IMR-90 (cell line): ENCODE data around the gene CUX1. TPM values are rescaled to one million over a fixed set of nuclear protein-coding genes. Genes with fewer than 3 reads are reported as not detected.

ENCODE experiments used
- ATAC-seq: fragments of 200-7000 bp; cut with Tn5 transposase; 2 replicates; pipeline ENCODE4 v1.9.1; 2020; ENCODE audit warnings: low read depth, mild to moderate bottlenecking, moderate library complexity
- BruUV-seq: library from RNA; stranded (reverse); fragments of 400-500 nt; replicated peaks from 2 replicates; lab custom pipeline; 2021; lab: Mats Ljungman, UMichigan
- CTCF ChIA-PET: fragments of 300-600 bp; formaldehyde crosslinking; extraction: SDS; loops from one replicate; lab custom pipeline; 2021; ENCODE audit warnings: antibody characterized with exemption; lab: Yijun Ruan, JAX
- POLR2A ChIA-PET: fragments of 300-600 bp; sonication (Branson Sonifier 250); formaldehyde crosslinking; loops from one replicate; lab custom pipeline; 2022; ENCODE audit warnings: antibody characterized with exemption; ENCODE audit not compliant: unreplicated experiment; lab: Charles Lee
- DNase-seq: peaks from one replicate; pipeline ENCODE4 v3.0.0; 2013
- H2AFZ ChIP-seq: replicated peaks from 2 replicates; pipeline ENCODE3; 2013; ENCODE audit warnings: low read length, mild to moderate bottlenecking; ENCODE audit not compliant: poor library complexity
- H2AK5ac ChIP-seq: 2 replicates; pipeline ENCODE4 v1.6.1; 2013; ENCODE audit warnings: low read depth, low read length, inconsistent platforms
- H2AK9ac ChIP-seq: replicated peaks from 2 replicates; pipeline ENCODE3; 2013; ENCODE audit warnings: mild to moderate bottlenecking, low read depth, low read length, moderate library complexity; ENCODE audit not compliant: poor library complexity
- H2BK120ac ChIP-seq: 2 replicates; pipeline ENCODE4 v1.6.1; 2013; ENCODE audit warnings: low read depth, low read length, inconsistent platforms
- H2BK15ac ChIP-seq: 3 replicates; pipeline ENCODE4 v1.6.1; 2013; ENCODE audit warnings: low read depth, low read length, inconsistent platforms
- H2BK20ac ChIP-seq: 2 replicates; pipeline ENCODE4 v1.6.1; 2013; ENCODE audit warnings: low read depth, mild to moderate bottlenecking, inconsistent platforms, low read length, moderate library complexity
- H2BK5ac ChIP-seq: 2 replicates; pipeline ENCODE4 v1.6.1; 2013; ENCODE audit warnings: mild to moderate bottlenecking, low read depth, low read length, inconsistent platforms; ENCODE audit not compliant: poor library complexity, severe bottlenecking
- H3K14ac ChIP-seq: replicated peaks from 2 replicates; pipeline ENCODE4 v1.6.1; 2013; ENCODE audit warnings: low read depth, low read length, inconsistent platforms
- H3K18ac ChIP-seq: 2 replicates; pipeline ENCODE4 v1.6.1; 2013; ENCODE audit warnings: low read depth, low read length, control low read depth
- H3K23ac ChIP-seq: 2 replicates; pipeline ENCODE4 v1.6.1; 2013; ENCODE audit warnings: low read depth, low read length, inconsistent platforms
- H3K27ac ChIP-seq: 2 replicates; pipeline ENCODE4 v1.5.1; 2013; ENCODE audit warnings: mild to moderate bottlenecking, control low read depth, low read length; ENCODE audit not compliant: insufficient read depth
- H3K27me3 ChIP-seq: 2 replicates; pipeline ENCODE4 v1.6.1; 2013; ENCODE audit warnings: low read length; ENCODE audit not compliant: control insufficient read depth, insufficient read depth
- H3K36me3 ChIP-seq: 2 replicates; pipeline ENCODE4 v1.6.1; 2013; ENCODE audit warnings: low read length, mixed read lengths; ENCODE audit not compliant: control insufficient read depth, insufficient read depth
- H3K4ac ChIP-seq: 2 replicates; pipeline ENCODE4 v1.6.1; 2013; ENCODE audit warnings: low read depth, low read length, inconsistent platforms
- H3K4me1 ChIP-seq: 2 replicates; pipeline ENCODE4 v1.6.1; 2013; ENCODE audit warnings: low read length, mixed read lengths; ENCODE audit not compliant: control insufficient read depth, insufficient read depth
- H3K4me2 ChIP-seq: 2 replicates; pipeline ENCODE4 v1.6.1; 2013; ENCODE audit warnings: low read depth, mild to moderate bottlenecking, control low read depth, low read length, moderate library complexity
- H3K4me3 ChIP-seq: 2 replicates; pipeline ENCODE4 v1.5.1; 2013; ENCODE audit warnings: low read depth, mild to moderate bottlenecking, control low read depth, low read length, moderate library complexity; ENCODE audit not compliant: insufficient read depth
- H3K56ac ChIP-seq: 2 replicates; pipeline ENCODE4 v1.6.1; 2013; ENCODE audit warnings: low read length, inconsistent platforms; ENCODE audit not compliant: insufficient read depth; ENCODE audit errors: extremely low read depth
- H3K79me1 ChIP-seq, 2 experiments: 2 replicates each; pipeline ENCODE4 v1.6.1; 2013; ENCODE audit warnings: low read length in 2 of 2, inconsistent platforms in 1 of 2, low read depth in 1 of 2
- H3K9ac ChIP-seq: 2 replicates; pipeline ENCODE4 v1.6.1; 2013; ENCODE audit warnings: low read depth, low read length, control low read depth
- H3K9me1 ChIP-seq: 2 replicates; pipeline ENCODE4 v1.6.1; 2013; ENCODE audit warnings: low read length, inconsistent platforms; ENCODE audit not compliant: insufficient read depth
- H3K9me3 ChIP-seq: 2 replicates; pipeline ENCODE4 v1.6.1; 2013; ENCODE audit warnings: low read length; ENCODE audit not compliant: control insufficient read depth, insufficient read depth
- H4K20me1 ChIP-seq: 2 replicates; pipeline ENCODE4 v1.6.1; 2013; ENCODE audit warnings: low read length, inconsistent platforms; ENCODE audit not compliant: insufficient read depth
- H4K5ac ChIP-seq: 2 replicates; pipeline ENCODE4 v1.6.1; 2013; ENCODE audit warnings: mild to moderate bottlenecking, low read depth, low read length, control low read depth
- H4K8ac ChIP-seq, 2 experiments: 2 replicates each; pipeline ENCODE4 v1.6.1; 2013; ENCODE audit warnings: low read depth in 2 of 2, low read length in 2 of 2, control low read depth in 1 of 2, inconsistent platforms in 1 of 2
- H4K91ac ChIP-seq: 2 replicates; pipeline ENCODE4 v1.6.1; 2013; ENCODE audit warnings: low read depth, low read length, inconsistent platforms; ENCODE audit not compliant: insufficient read depth
- BHLHE40 ChIP-seq: fragments of 150-350 bp; IDR thresholded peaks from 2 replicates; pipeline ENCODE4 v1.6.1; 2016; ENCODE audit warnings: mild to moderate bottlenecking, low read depth, low read length
- CEBPB ChIP-seq: IDR thresholded peaks from 2 replicates; pipeline ENCODE4 v1.6.1; 2012; ENCODE audit warnings: low read depth, low read length, improper control_type of control experiment
- CHD1 ChIP-seq: IDR thresholded peaks from 2 replicates; pipeline ENCODE4 v1.6.1; 2012; ENCODE audit warnings: low read depth, low read length, improper control_type of control experiment
- FOS ChIP-seq: fragments of 150-350 bp; IDR thresholded peaks from 2 replicates; pipeline ENCODE4 v1.6.1; 2016; ENCODE audit warnings: low read depth, low read length
- MAFK ChIP-seq: IDR thresholded peaks from 2 replicates; pipeline ENCODE4 v1.6.1; 2012; ENCODE audit warnings: low read depth, low read length, improper control_type of control experiment
- MAZ ChIP-seq: IDR thresholded peaks from 2 replicates; pipeline ENCODE4 v1.6.1; 2012; ENCODE audit warnings: low read depth, mild to moderate bottlenecking, low read length, improper control_type of control experiment, moderate library complexity, borderline replicate concordance
- MXI1 ChIP-seq: IDR thresholded peaks from 2 replicates; pipeline ENCODE4 v1.6.1; 2012; ENCODE audit warnings: low read depth, mild to moderate bottlenecking, low read length, moderate library complexity, borderline replicate concordance
- NFE2L2 ChIP-seq: fragments of 150-350 bp; IDR thresholded peaks from 2 replicates; pipeline ENCODE4 v1.6.1; 2016; ENCODE audit warnings: low read depth, mild to moderate bottlenecking, low read length
- POLR2A ChIP-seq: IDR thresholded peaks from 2 replicates; pipeline ENCODE4 v1.6.1; 2012; ENCODE audit warnings: mild to moderate bottlenecking, low read depth, low read length
- RAD21 ChIP-seq: IDR thresholded peaks from 2 replicates; pipeline ENCODE4 v1.6.1; 2012; ENCODE audit warnings: low read length, improper control_type of control experiment
- RCOR1 ChIP-seq: IDR thresholded peaks from 2 replicates; pipeline ENCODE4 v1.6.1; 2012; ENCODE audit warnings: mild to moderate bottlenecking, low read length, improper control_type of control experiment; ENCODE audit not compliant: insufficient replicate concordance
- RFX5 ChIP-seq: IDR thresholded peaks from 2 replicates; pipeline ENCODE4 v1.8.0; 2012; ENCODE audit warnings: low read depth, mild to moderate bottlenecking, low read length, moderate library complexity
- SMC3 ChIP-seq: fragments of 150-350 bp; IDR thresholded peaks from 2 replicates; pipeline ENCODE4 v1.6.1; 2016; ENCODE audit warnings: low read depth, mild to moderate bottlenecking, antibody characterized with exemption, low read length, moderate library complexity
- WGBS, 2 experiments: methylation state at CpG; one replicate each; pipeline versions ENCODE4 v1.1.5 to v1.1.7; 2013; ENCODE audit warnings: missing lambda C conversion rate in 2 of 2; ENCODE audit not compliant: insufficient read length in 1 of 2; ENCODE audit errors: extremely low coverage in 2 of 2; 5-methylcytosine and 5-hydroxymethylcytosine counted together
- dilution Hi-C: fragments of 300-500 bp; cut with HindIII; formaldehyde crosslinking; loops from one replicate; pipeline ENCODE4 v1.14.3; 2018; ENCODE audit warnings: low sequenced_read_pairs; ENCODE audit not compliant: unreplicated experiment
- in situ Hi-C: fragments of 300-500 bp; cut with MboI; formaldehyde crosslinking; loops from 3 replicates; pipeline ENCODE4 v1.14.3; 2019; ENCODE audit warnings: low sequenced_read_pairs, inconsistent platforms, mixed read lengths
- intact Hi-C: fragments of 100-400 bp; cut with micrococcal nuclease; formaldehyde crosslinking; loops from 2 replicates; pipeline ENCODE4 v1.10.0; 2022
- polyA plus RNA-seq, 3 experiments: library from polyadenylated mRNA; depleted of rRNA; stranded (reverse); fragments of >200 nt; gene quantifications; 2 replicates each; pipeline ENCODE4 v1.2.3, GENCODE V29; 2012; ENCODE audit warnings: low replicate concordance in 1 of 3
- total RNA-seq: library from RNA; depleted of rRNA; stranded (reverse); fragments of >200 nt; gene quantifications from 2 replicates; pipeline ENCODE4 v1.2.3, GENCODE V29; 2012
- TF ChIP-seq, protein P1 (sequence below): fragments of 150-350 bp; IDR thresholded peaks from 2 replicates; pipeline ENCODE4 v1.6.1; 2016; ENCODE audit warnings: low read depth, mild to moderate bottlenecking, low read length, moderate library complexity, borderline replicate concordance
- TF ChIP-seq, protein P2 (sequence below): conservative IDR thresholded peaks from 2 replicates; pipeline ENCODE4 v1.5.1; 2012; ENCODE audit warnings: mild to moderate bottlenecking, low read depth, low read length, improper control_type of control experiment
- TF ChIP-seq, protein P3 (sequence below): fragments of 150-350 bp; IDR thresholded peaks from 2 replicates; pipeline ENCODE4 v1.6.1; 2017; ENCODE audit warnings: mild to moderate bottlenecking, antibody characterized with exemption, low read length, low read depth

CUX1 gene
- total and polyA plus RNA-seq, 2 of the 4 experiments (the other 2 are of a cell fraction): 19.7 to 46.4 TPM

DNA sequence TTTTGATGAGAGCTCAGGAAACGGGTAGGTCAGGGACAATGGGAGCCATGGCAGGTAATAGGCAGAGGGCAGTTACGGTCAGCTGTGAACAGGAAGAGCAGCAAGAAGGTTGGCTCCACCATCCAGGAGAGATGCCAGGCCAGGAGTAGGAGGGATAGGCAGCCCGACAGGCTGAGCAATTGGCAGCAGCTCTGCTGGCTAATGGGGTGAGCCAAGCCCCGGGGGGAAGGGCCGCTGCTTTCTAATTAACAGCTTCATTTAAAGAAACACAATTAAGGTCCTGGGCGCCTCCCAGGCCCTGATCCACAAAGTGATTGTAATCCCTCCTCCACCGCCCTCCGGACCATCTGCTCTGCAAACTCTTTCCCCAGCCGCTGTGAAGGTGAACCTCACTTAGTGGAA lies 493.0 kb downstream of the CUX1 start:
- Histone ChIP-seq H3K27me3 (no peaks in the 10 kb centered on the region), H2BK20ac (no peak overlapping the region), H3K9ac (no peak overlapping the region), H3K36me3 (peaks cover 3% of the 10 kb centered on the region; the same call in 1 of the 2 replicates), H3K4me1 (peaks cover 11% of the 10 kb centered on the region), H4K5ac (no peak overlapping the region), H3K23ac (no peak overlapping the region), H4K20me1 (no peaks in the 10 kb centered on the region), H3K14ac (no peak overlapping the region), H3K18ac (no peak overlapping the region), H3K56ac (no peak overlapping the region), H2BK15ac (no peak overlapping the region), H2AFZ (no peak overlapping the region), H3K9me1 (peaks cover 20% of the 10 kb centered on the region), H3K4ac (no peak overlapping the region), H3K79me1 (0 out of 4 replicates have a peak, but pooled peaks cover 0 to 8% of the 10 kb centered on the region in 2 experiments), H3K4me2 (no peak overlapping the region), H3K9me3 (no peaks in the 10 kb centered on the region), H2AK5ac (no peak overlapping the region), H2BK5ac (no peak overlapping the region), H3K4me3 (no peak overlapping the region), H3K27ac (no peak overlapping the region), H2BK120ac (no peak overlapping the region), H2AK9ac (no peak overlapping the region), H4K91ac (no peak overlapping the region), H4K8ac (no peak overlapping the region)
- 94% methylated on average over 6 of the region's 9 CpGs; no CpG with 5 or more reads in 1 of the 2 experiments for WGBS, 2 experiments
- dilution Hi-C loops: no loop called here
- TF ChIP-seq FOS (no peak), NFE2L2 (no peak), BHLHE40 (no peak), RAD21 (no peak), SMC3 (no peak), MXI1 (no peak), MAZ (no peak), RFX5 (no peak), CEBPB (no peak), POLR2A (no peak), MAFK (no peak), RCOR1 (no peak), CHD1 (no peak)
- TF ChIP-seq, protein P1, sequence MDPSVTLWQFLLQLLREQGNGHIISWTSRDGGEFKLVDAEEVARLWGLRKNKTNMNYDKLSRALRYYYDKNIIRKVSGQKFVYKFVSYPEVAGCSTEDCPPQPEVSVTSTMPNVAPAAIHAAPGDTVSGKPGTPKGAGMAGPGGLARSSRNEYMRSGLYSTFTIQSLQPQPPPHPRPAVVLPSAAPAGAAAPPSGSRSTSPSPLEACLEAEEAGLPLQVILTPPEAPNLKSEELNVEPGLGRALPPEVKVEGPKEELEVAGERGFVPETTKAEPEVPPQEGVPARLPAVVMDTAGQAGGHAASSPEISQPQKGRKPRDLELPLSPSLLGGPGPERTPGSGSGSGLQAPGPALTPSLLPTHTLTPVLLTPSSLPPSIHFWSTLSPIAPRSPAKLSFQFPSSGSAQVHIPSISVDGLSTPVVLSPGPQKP: no peak
- TF ChIP-seq, protein P2, sequence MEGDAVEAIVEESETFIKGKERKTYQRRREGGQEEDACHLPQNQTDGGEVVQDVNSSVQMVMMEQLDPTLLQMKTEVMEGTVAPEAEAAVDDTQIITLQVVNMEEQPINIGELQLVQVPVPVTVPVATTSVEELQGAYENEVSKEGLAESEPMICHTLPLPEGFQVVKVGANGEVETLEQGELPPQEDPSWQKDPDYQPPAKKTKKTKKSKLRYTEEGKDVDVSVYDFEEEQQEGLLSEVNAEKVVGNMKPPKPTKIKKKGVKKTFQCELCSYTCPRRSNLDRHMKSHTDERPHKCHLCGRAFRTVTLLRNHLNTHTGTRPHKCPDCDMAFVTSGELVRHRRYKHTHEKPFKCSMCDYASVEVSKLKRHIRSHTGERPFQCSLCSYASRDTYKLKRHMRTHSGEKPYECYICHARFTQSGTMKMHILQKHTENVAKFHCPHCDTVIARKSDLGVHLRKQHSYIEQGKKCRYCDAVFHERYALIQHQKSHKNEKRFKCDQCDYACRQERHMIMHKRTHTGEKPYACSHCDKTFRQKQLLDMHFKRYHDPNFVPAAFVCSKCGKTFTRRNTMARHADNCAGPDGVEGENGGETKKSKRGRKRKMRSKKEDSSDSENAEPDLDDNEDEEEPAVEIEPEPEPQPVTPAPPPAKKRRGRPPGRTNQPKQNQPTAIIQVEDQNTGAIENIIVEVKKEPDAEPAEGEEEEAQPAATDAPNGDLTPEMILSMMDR: no peak
- TF ChIP-seq, protein P3, sequence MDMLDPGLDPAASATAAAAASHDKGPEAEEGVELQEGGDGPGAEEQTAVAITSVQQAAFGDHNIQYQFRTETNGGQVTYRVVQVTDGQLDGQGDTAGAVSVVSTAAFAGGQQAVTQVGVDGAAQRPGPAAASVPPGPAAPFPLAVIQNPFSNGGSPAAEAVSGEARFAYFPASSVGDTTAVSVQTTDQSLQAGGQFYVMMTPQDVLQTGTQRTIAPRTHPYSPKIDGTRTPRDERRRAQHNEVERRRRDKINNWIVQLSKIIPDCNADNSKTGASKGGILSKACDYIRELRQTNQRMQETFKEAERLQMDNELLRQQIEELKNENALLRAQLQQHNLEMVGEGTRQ: no peak
- intact Hi-C loops: no loop called here
- ChIA-PET CTCF (no interaction called here), POLR2A (no interaction called here)
- no TSS peak for BruUV-seq
- DNase-seq (no peak), ATAC-seq (no peak)
- in situ Hi-C loops: no loop called here
